Liver (tissue), 9 donors: Measurements from ENCODE around the gene DEFB124. TPM values are rescaled to one million over a fixed set of nuclear protein-coding genes. Genes with fewer than 3 reads are reported as not detected.

Source experiments
- DNase-seq: peaks from one replicate; pipeline ENCODE4 v3.0.0-alpha.2; 2017; ENCODE audit warnings: low spot score
- H3K27ac ChIP-seq, 2 donors: one replicate each; pipeline ENCODE4 v1.7.0; 2013; ENCODE audit warnings: inconsistent platforms in 2 of 2, low read length in 2 of 2, control low read depth in 1 of 2, low read depth in 1 of 2, mild to moderate bottlenecking in 1 of 2
- H3K27me3 ChIP-seq, 4 donors: one replicate each; pipeline versions ENCODE4 v1.6.1 to v1.7.0; 2013; ENCODE audit warnings: low read length in 3 of 4, inconsistent platforms in 1 of 4, mild to moderate bottlenecking in 1 of 4, moderate library complexity in 1 of 4; ENCODE audit not compliant: control insufficient read depth in 4 of 4, insufficient read depth in 4 of 4
- H3K36me3 ChIP-seq, 4 donors: one replicate each; pipeline versions ENCODE4 v1.6.1 to v1.7.0; 2013; ENCODE audit warnings: low read length in 3 of 4, mild to moderate bottlenecking in 3 of 4, low read depth in 1 of 4, moderate library complexity in 1 of 4; ENCODE audit not compliant: control insufficient read depth in 4 of 4, insufficient read depth in 3 of 4
- H3K4me1 ChIP-seq, 4 donors: one replicate each; pipeline versions ENCODE4 v1.6.1 to v1.7.0; 2013; ENCODE audit warnings: low read length in 3 of 4, mild to moderate bottlenecking in 3 of 4, moderate library complexity in 1 of 4; ENCODE audit not compliant: control insufficient read depth in 4 of 4, insufficient read depth in 4 of 4
- H3K4me3 ChIP-seq, 3 donors: one replicate each; pipeline versions ENCODE4 v1.6.1 to v1.7.0; 2013; ENCODE audit warnings: low read length in 3 of 3, control low read depth in 1 of 3, low read depth in 1 of 3, mild to moderate bottlenecking in 1 of 3
- H3K9ac ChIP-seq, 2 donors: one replicate each; pipeline ENCODE4 v1.7.0; 2013; ENCODE audit warnings: low read length in 2 of 2, mild to moderate bottlenecking in 2 of 2, moderate library complexity in 2 of 2, control low read depth in 1 of 2, low read depth in 1 of 2
- H3K9me3 ChIP-seq, 4 donors: one replicate each; pipeline versions ENCODE4 v1.6.1 to v1.7.0; 2013; ENCODE audit warnings: low read length in 3 of 4; ENCODE audit not compliant: control insufficient read depth in 4 of 4
- FOXA1 ChIP-seq: IDR thresholded peaks from 2 replicates; pipeline ENCODE4 v1.6.1; 2016; ENCODE audit warnings: antibody characterized with exemption
- FOXA2 ChIP-seq: IDR thresholded peaks from 2 replicates; pipeline ENCODE4 v1.6.1; 2016; ENCODE audit warnings: antibody characterized with exemption
- HNF4A ChIP-seq, 2 donors: conservative IDR thresholded peaks; 2 replicates each; pipeline ENCODE4 v1.6.1; 2016; ENCODE audit warnings: antibody characterized with exemption in 2 of 2, mild to moderate bottlenecking in 2 of 2
- HNF4G ChIP-seq: IDR thresholded peaks from 2 replicates; pipeline ENCODE4 v1.6.1; 2016; ENCODE audit warnings: antibody characterized with exemption
- MAX ChIP-seq: IDR thresholded peaks from 2 replicates; pipeline ENCODE4 v1.6.1; 2016; ENCODE audit warnings: antibody characterized with exemption
- SP1 ChIP-seq: IDR thresholded peaks from 2 replicates; pipeline ENCODE4 v1.6.1; 2018; ENCODE audit warnings: antibody characterized with exemption, mild to moderate bottlenecking
- WGBS: extraction: QIAGEN DNeasy Blood & Tissue Kit; methylation state at CpG from one replicate; pipeline ENCODE4 v1.1.7; 2013; 5-methylcytosine and 5-hydroxymethylcytosine counted together
- polyA plus RNA-seq, 2 donors: library from polyadenylated mRNA; stranded (reverse) in 1 of 2; unstranded in 1 of 2; fragments of 200-250 nt in 1 of 2; fragments of >200 nt in 1 of 2; fragmentation: Nextera tagmentation in 1 of 2; extraction: Ambion mirVana in 1 of 2; gene quantifications; one replicate each; pipeline versions ENCODE4 v1.2.1 to v1.2.3, GENCODE V29; 2013 to 2015
- total RNA-seq, 2 donors: library from RNA; depleted of rRNA; stranded (reverse); fragments of >200 nt; gene quantifications; one replicate each; pipeline ENCODE4 v1.2.3, GENCODE V29; 2014
- TF ChIP-seq, protein P1 (sequence below): IDR thresholded peaks from 2 replicates; pipeline ENCODE4 v1.6.1; 2016; ENCODE audit warnings: antibody characterized with exemption
- TF ChIP-seq, protein P2 (sequence below): IDR thresholded peaks from 2 replicates; pipeline ENCODE4 v1.6.1; 2016; ENCODE audit warnings: antibody characterized with exemption, mild to moderate bottlenecking
- donor health status: healthy.
- donor health status: healthy.
- donor health status: healthy.
- donor health status: healthy.
- donor health status: healthy.

DEFB124 gene
- total and polyA plus RNA-seq, 4 donors = not detected

DNA sequence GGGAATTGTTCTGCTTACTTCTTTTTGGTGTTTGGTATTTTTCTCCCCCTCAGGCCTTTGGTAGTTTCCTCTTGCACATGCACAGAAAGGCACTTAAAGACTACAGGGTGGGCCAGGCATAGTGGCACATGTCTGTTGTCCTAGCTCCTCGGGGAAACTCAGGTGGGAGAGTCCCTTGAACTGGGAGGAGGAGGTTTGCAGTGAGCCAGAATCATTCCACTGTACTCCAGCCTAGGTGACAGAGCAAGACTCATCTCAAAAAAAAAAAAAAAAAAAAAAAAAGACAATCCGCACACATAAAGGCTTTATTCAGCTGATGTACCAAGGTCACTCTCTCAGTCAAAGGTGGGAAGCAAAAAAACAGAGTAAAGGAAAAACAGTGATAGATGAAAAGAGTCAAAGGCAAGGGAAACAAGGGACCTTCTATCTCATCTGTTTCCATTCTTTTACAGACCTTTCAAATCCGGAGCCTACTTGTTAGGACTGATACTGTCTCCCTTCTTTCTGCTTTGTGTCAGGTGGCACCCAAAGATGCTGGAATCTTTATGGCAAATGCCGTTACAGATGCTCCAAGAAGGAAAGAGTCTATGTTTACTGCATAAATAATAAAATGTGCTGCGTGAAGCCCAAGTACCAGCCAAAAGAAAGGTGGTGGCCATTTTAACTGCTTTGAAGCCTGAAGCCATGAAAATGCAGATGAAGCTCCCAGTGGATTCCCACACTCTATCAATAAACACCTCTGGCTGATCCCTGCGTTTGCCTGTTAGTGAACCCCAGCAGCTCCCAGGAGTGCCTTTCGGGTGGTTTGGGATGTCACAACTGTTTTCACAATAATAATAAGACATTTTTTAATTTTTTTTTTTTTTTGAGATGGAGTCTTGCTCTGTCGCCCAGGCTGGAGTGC lies 25.2 kb downstream of the DEFB124 start (continued):
- TF ChIP-seq, protein P1, sequence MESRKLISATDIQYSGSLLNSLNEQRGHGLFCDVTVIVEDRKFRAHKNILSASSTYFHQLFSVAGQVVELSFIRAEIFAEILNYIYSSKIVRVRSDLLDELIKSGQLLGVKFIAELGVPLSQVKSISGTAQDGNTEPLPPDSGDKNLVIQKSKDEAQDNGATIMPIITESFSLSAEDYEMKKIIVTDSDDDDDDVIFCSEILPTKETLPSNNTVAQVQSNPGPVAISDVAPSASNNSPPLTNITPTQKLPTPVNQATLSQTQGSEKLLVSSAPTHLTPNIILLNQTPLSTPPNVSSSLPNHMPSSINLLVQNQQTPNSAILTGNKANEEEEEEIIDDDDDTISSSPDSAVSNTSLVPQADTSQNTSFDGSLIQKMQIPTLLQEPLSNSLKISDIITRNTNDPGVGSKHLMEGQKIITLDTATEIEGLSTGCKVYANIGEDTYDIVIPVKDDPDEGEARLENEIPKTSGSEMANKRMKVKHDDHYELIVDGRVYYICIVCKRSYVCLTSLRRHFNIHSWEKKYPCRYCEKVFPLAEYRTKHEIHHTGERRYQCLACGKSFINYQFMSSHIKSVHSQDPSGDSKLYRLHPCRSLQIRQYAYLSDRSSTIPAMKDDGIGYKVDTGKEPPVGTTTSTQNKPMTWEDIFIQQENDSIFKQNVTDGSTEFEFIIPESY = no peak
- TF ChIP-seq FOXA1 = no peak
- TF ChIP-seq FOXA2 = no peak
- no peak for TF ChIP-seq SP1
- TF ChIP-seq HNF4A (conservative IDR thresholded peaks at IDR 0.05) = no peak

GRCh38 chr20:31446084-31446819 lies 28.7 kb downstream of the DEFB124 start:
- TF ChIP-seq, protein P2, sequence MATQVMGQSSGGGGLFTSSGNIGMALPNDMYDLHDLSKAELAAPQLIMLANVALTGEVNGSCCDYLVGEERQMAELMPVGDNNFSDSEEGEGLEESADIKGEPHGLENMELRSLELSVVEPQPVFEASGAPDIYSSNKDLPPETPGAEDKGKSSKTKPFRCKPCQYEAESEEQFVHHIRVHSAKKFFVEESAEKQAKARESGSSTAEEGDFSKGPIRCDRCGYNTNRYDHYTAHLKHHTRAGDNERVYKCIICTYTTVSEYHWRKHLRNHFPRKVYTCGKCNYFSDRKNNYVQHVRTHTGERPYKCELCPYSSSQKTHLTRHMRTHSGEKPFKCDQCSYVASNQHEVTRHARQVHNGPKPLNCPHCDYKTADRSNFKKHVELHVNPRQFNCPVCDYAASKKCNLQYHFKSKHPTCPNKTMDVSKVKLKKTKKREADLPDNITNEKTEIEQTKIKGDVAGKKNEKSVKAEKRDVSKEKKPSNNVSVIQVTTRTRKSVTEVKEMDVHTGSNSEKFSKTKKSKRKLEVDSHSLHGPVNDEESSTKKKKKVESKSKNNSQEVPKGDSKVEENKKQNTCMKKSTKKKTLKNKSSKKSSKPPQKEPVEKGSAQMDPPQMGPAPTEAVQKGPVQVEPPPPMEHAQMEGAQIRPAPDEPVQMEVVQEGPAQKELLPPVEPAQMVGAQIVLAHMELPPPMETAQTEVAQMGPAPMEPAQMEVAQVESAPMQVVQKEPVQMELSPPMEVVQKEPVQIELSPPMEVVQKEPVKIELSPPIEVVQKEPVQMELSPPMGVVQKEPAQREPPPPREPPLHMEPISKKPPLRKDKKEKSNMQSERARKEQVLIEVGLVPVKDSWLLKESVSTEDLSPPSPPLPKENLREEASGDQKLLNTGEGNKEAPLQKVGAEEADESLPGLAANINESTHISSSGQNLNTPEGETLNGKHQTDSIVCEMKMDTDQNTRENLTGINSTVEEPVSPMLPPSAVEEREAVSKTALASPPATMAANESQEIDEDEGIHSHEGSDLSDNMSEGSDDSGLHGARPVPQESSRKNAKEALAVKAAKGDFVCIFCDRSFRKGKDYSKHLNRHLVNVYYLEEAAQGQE = no peak
- TF ChIP-seq MAX (no peak), HNF4G (no peak)
- TF ChIP-seq, protein P1 = no peak
- H3K27ac ChIP-seq = no peak overlapping the region
- no peaks in the 10 kb centered on the region for H3K4me1 ChIP-seq
- no peak overlapping the region for H3K4me3 ChIP-seq
- WGBS = 73% methylated on average over 12 of the region's 12 CpGs
- H3K9ac ChIP-seq = no peak overlapping the region
- DNase-seq = no peak
- peaks cover 0 to 2% (median 0%) of the 10 kb centered on the region in 4 donors for H3K27me3 ChIP-seq
- H3K9me3 ChIP-seq = no peaks in the 10 kb centered on the region
- H3K36me3 ChIP-seq = no peaks in the 10 kb centered on the region
